Mesenchymal stem cell (in vitro differentiated cells and primary cell): Measurements from ENCODE around the gene PWWP2B.
A peak's percentile ranks its signal among the peaks of the same experiment; 100 is the strongest.

Experiments used
- DNase-seq: peaks from one replicate; pipeline ENCODE4 v3.0.0-alpha.2; 2013
- H2AFZ ChIP-seq: one replicate; pipeline ENCODE4 v1.6.1; 2013; ENCODE audit warnings: low read depth, mild to moderate bottlenecking, control low read depth, inconsistent platforms, low read length, moderate library complexity
- H2AK5ac ChIP-seq: 2 replicates; pipeline ENCODE4 v1.6.1; 2013; ENCODE audit warnings: low read length, moderate library complexity, mild to moderate bottlenecking, inconsistent platforms; ENCODE audit not compliant: severe bottlenecking
- H2BK120ac ChIP-seq: one replicate; pipeline ENCODE4 v1.6.1; 2013; ENCODE audit warnings: low read depth, mild to moderate bottlenecking, inconsistent platforms, low read length, moderate library complexity
- H2BK12ac ChIP-seq, 2 experiments: one replicate each; pipeline ENCODE4 v1.6.1; 2013; ENCODE audit warnings: inconsistent platforms in 2 of 2, low read length in 2 of 2, mild to moderate bottlenecking in 2 of 2, moderate library complexity in 2 of 2, control low read depth in 1 of 2
- H2BK15ac ChIP-seq: one replicate; pipeline ENCODE4 v1.6.1; 2013; ENCODE audit warnings: mild to moderate bottlenecking, low read depth, inconsistent platforms; ENCODE audit not compliant: poor library complexity, severe bottlenecking
- H2BK5ac ChIP-seq: 2 replicates; pipeline ENCODE4 v1.6.1; 2013; ENCODE audit warnings: low read depth, mild to moderate bottlenecking, low read length, control low read depth, inconsistent platforms; ENCODE audit not compliant: poor library complexity, severe bottlenecking
- H3K14ac ChIP-seq, 2 experiments: one replicate each; pipeline ENCODE4 v1.6.1; 2013; ENCODE audit warnings: inconsistent platforms in 2 of 2, low read length in 2 of 2, control low read depth in 1 of 2, mild to moderate bottlenecking in 1 of 2, moderate library complexity in 1 of 2
- H3K18ac ChIP-seq, 2 experiments: one replicate each; pipeline ENCODE4 v1.6.1; 2013; ENCODE audit warnings: inconsistent platforms in 2 of 2, low read length in 2 of 2, control low read depth in 1 of 2, low read depth in 1 of 2, mild to moderate bottlenecking in 1 of 2
- H3K23ac ChIP-seq, 2 experiments: one replicate each; pipeline ENCODE4 v1.6.1; 2013; ENCODE audit warnings: inconsistent platforms in 2 of 2, low read length in 2 of 2, mild to moderate bottlenecking in 2 of 2, moderate library complexity in 2 of 2, control low read depth in 1 of 2
- H3K27ac ChIP-seq: 2 replicates; pipeline ENCODE4 v1.5.1; 2013; ENCODE audit warnings: mild to moderate bottlenecking, moderate library complexity, low read length, control low read depth, inconsistent platforms; ENCODE audit not compliant: poor library complexity, severe bottlenecking
- H3K27me3 ChIP-seq, 2 experiments: 2 replicates each; pipeline versions ENCODE4 v1.6.1 to v1.7.0; 2013; ENCODE audit warnings: low read length in 2 of 2, mild to moderate bottlenecking in 2 of 2, moderate library complexity in 2 of 2, control low read depth in 1 of 2, inconsistent platforms in 1 of 2; ENCODE audit not compliant: control insufficient read depth in 1 of 2, insufficient read depth in 1 of 2
- H3K36me3 ChIP-seq, 2 experiments: 2 replicates each; pipeline versions ENCODE4 v1.6.1 to v1.7.0; 2013; ENCODE audit warnings: low read length in 2 of 2, control low read depth in 1 of 2, inconsistent platforms in 1 of 2, low read depth in 1 of 2, mild to moderate bottlenecking in 1 of 2; ENCODE audit not compliant: insufficient read depth in 2 of 2, control insufficient read depth in 1 of 2
- H3K4ac ChIP-seq, 2 experiments: one replicate each; pipeline ENCODE4 v1.6.1; 2013; ENCODE audit warnings: inconsistent platforms in 2 of 2, low read length in 2 of 2, mild to moderate bottlenecking in 2 of 2, moderate library complexity in 2 of 2, control low read depth in 1 of 2, low read depth in 1 of 2
- H3K4me1 ChIP-seq: 2 replicates; pipeline ENCODE4 v1.6.1; 2013; ENCODE audit warnings: low read depth, low read length, control low read depth; ENCODE audit not compliant: control insufficient read depth, insufficient read depth
- H3K4me2 ChIP-seq: 2 replicates; pipeline ENCODE4 v1.6.1; 2013; ENCODE audit warnings: low read length, mild to moderate bottlenecking, inconsistent platforms; ENCODE audit not compliant: poor library complexity, severe bottlenecking
- H3K4me3 ChIP-seq, 2 experiments: 2 replicates each; pipeline versions ENCODE4 v1.5.1 to v1.7.0; 2013; ENCODE audit warnings: low read length in 2 of 2, mild to moderate bottlenecking in 2 of 2, control low read depth in 1 of 2, low read depth in 1 of 2; ENCODE audit not compliant: insufficient read depth in 1 of 2
- H3K79me1 ChIP-seq: replicated peaks from 2 replicates; pipeline ENCODE4 v1.6.1; 2013; ENCODE audit warnings: mild to moderate bottlenecking, control low read depth, low read length, inconsistent platforms; ENCODE audit not compliant: poor library complexity, severe bottlenecking
- H3K9ac ChIP-seq: 2 replicates; pipeline ENCODE4 v1.7.0; 2013; ENCODE audit warnings: mild to moderate bottlenecking, low read length, moderate library complexity
- H3K9me3 ChIP-seq: 2 replicates; pipeline ENCODE4 v1.7.0; 2013; ENCODE audit warnings: mild to moderate bottlenecking, low read length; ENCODE audit not compliant: control insufficient read depth
- H4K8ac ChIP-seq: one replicate; pipeline ENCODE4 v1.6.1; 2013; ENCODE audit warnings: inconsistent platforms, mild to moderate bottlenecking, low read length, moderate library complexity
- H4K91ac ChIP-seq: one replicate; pipeline ENCODE4 v1.6.1; 2013; ENCODE audit warnings: mild to moderate bottlenecking, low read length, inconsistent platforms
- WGBS: methylation state at CpG from one replicate; pipeline ENCODE4 v1.1.7; 2013; ENCODE audit warnings: mixed read lengths; 5-methylcytosine and 5-hydroxymethylcytosine counted together

The PWWP2B gene

DNA sequence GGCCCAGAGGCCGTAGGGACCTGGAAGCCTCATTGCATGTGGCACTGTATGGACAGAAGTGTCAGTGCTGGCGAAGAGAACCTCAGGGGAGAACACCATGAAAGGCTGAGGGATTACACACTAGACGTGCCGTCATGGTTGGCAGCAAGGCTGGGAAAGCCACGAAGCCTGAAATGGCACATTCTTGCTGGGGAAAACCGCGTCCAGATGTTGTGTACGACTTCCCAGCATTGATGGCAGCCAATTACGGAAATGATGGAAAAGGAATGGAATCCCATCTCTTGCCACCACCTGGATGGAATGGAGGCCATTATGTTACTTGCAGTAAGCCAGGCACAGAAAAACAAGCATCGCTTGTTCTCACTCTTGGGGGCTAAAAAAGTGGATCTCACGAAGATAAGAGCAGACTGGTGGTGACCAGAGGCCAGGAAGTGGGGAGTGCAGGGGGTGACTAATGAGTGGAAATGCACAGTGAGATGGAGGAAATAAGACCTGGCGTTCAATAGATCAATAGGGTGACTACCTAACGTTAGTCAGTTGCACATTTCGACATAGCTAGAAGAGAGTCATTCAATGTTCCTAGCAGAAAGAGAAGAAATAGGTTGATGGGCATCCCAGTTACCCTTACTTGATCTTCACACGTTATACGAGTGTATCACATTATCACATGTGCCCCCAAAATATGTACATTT lies 14.6 kb upstream of the PWWP2B start:
- Histone ChIP-seq H3K4ac (no peak overlapping the region), H3K36me3 (no peaks in the 10 kb centered on the region), H2BK5ac (no peak overlapping the region), H3K4me2 (no peak overlapping the region), H3K27me3 (peaks cover 0 to 2% of the 10 kb centered on the region in 2 experiments), H3K4me3 (no peak overlapping the region), H2AK5ac (no peak overlapping the region), H4K8ac (no peak overlapping the region), H2AFZ (no peak overlapping the region), H2BK12ac (no peak overlapping the region), H2BK120ac (no peak overlapping the region), H3K18ac (no peak overlapping the region), H3K4me1 (peaks cover 3% of the 10 kb centered on the region), H4K91ac (no peak overlapping the region), H2BK15ac (no peak overlapping the region), H3K9ac (no peak overlapping the region), H3K9me3 (peaks cover 14% of the 10 kb centered on the region), H3K79me1 (no peaks in the 10 kb centered on the region), H3K14ac (no peak overlapping the region), H3K23ac (no peak overlapping the region), H3K27ac (no peak overlapping the region)
- DNase-seq, result no peak
- 93% methylated on average over 14 of the region's 16 CpGs for WGBS

DNA sequence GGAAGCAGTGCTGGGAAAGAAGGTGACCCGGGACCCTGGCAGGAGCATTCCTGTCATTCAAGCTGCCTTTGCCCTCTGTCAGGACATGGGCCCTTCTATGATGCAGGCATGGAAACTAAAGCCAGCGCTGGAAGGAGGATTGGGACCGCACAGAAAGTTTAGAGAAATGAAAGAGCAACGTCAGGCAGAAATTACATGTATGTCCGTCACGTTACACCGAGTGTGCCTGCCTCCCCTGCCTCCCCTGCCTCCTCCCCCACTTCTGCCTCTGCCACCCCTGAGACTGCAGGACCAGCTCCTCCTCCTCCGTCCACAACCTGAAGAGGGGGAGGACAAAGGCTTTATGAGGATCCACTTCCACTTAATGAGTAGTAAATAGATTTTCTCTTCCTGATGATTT lies 13.9 kb upstream of the PWWP2B start:
- no peak overlapping the region for H3K4ac ChIP-seq
- H3K18ac ChIP-seq, result no peak overlapping the region
- no peaks in the 10 kb centered on the region for H3K79me1 ChIP-seq
- H4K91ac ChIP-seq, result no peak overlapping the region
- no peak overlapping the region for H3K4me2 ChIP-seq
- WGBS, result 97% methylated on average over 7 of the region's 8 CpGs
- H3K27ac ChIP-seq, result no peak overlapping the region
- no peak overlapping the region for H3K14ac ChIP-seq
- no peak for DNase-seq
- H3K4me3 ChIP-seq, result no peak overlapping the region
- H2AK5ac ChIP-seq, result no peak overlapping the region
- H2BK120ac ChIP-seq, result no peak overlapping the region
- no peaks in the 10 kb centered on the region for H3K27me3 ChIP-seq
- no peak overlapping the region for H2BK12ac ChIP-seq
- no peak overlapping the region for H3K23ac ChIP-seq
- H2BK5ac ChIP-seq, result no peak overlapping the region
- no peak overlapping the region for H3K9ac ChIP-seq
- H3K36me3 ChIP-seq, result no peaks in the 10 kb centered on the region
- H4K8ac ChIP-seq, result no peak overlapping the region
- peaks cover 6% of the 10 kb centered on the region for H3K4me1 ChIP-seq
- no peak overlapping the region for H2AFZ ChIP-seq
- H3K9me3 ChIP-seq, result peaks cover 14% of the 10 kb centered on the region
- H2BK15ac ChIP-seq, result no peak overlapping the region

DNA sequence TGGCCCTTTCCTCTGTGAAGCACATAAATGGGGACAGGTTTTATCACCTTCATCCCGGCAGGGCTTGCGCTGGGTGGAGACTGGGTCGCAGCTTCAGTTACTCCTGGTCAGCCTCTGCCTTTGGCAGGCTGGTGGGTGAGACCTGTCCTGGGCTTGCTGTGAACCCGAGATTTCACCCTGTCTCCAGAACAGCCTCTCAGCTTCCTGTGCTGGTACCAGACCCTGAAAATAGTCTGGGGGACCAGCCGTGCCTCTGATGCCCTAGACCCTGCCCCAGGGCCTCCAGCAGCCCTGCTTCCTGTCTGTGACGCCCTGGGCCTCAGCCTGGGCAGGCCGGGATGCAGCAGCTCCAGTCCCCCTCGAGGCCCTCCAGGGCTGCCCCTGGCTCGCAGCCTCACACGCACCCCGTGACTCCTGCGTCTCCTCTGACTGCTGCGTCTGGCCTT lies 13.2 kb upstream of the PWWP2B start:
- H3K23ac ChIP-seq, result no peak overlapping the region

DNA sequence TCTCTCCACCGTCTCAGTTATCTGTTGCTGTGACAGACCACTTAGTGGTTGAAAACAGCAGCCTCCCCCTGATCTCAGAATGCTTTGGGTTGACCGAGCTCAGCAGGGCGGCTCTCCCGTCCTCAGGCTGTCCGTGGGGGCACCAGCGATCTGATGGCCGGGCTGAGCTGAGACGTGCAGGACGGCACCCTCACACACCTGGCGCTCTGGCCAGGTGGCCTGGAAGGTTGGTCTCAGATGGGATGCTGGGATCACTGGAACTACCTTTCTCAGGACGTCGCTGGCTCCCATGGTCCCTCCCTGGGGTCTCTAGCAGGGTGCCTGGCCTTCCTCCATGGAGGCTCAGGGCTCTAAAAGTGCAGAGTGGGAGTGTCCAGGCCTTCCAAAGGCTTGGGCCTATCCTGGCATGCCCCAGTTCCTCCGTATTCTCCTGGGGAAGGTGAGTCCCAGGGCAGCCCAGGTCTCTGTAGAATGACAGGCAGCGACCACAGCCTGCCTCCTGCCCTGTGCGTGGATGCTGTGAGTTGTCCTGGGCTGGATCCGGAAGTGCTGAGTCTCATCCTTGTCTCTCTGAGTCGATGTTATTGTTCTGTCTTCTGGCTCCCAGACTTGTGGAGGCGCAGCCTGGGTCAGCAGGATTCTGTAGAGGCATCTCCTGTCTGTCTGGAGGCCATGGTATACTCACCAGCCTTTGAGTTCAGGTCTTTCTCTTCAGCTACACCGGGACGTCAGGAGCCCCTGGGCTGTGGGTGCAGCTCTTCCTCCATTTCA lies 12.2 kb upstream of the PWWP2B start:
- no peak overlapping the region for H3K14ac ChIP-seq
- peak overlapping the region in 1 of 2 experiments; percentile 19 for H2BK12ac ChIP-seq
- no peak overlapping the region for H3K9ac ChIP-seq
- no peak overlapping the region for H2AK5ac ChIP-seq
- no peak overlapping the region for H2BK5ac ChIP-seq
- no peak overlapping the region for H3K27ac ChIP-seq
- WGBS, result 89% methylated on average over 20 of the region's 20 CpGs
- no peaks in the 10 kb centered on the region for H3K36me3 ChIP-seq
- DNase-seq, result no peak
- H3K27me3 ChIP-seq, result peaks cover 7 to 11% of the 10 kb centered on the region in 2 experiments
- no peak overlapping the region for H2AFZ ChIP-seq
- H2BK15ac ChIP-seq, result no peak overlapping the region
- peaks cover 14% of the 10 kb centered on the region for H3K9me3 ChIP-seq
- no peaks in the 10 kb centered on the region for H3K79me1 ChIP-seq
- H2BK120ac ChIP-seq, result no peak overlapping the region
- peak overlapping the region; percentile 33 for H4K8ac ChIP-seq
- H3K23ac ChIP-seq, result no peak overlapping the region
- no peak overlapping the region for H3K4me2 ChIP-seq
- H3K18ac ChIP-seq, result no peak overlapping the region
- H3K4me3 ChIP-seq, result no peak overlapping the region
- peak overlapping the region in 1 of 2 experiments; percentile 0 for H3K4ac ChIP-seq
- peaks cover 15% of the 10 kb centered on the region for H3K4me1 ChIP-seq
- peak overlapping the region; percentile 66 for H4K91ac ChIP-seq

More for the DNA sequence above, 13.2 kb upstream of the PWWP2B start:
- WGBS, result 63% methylated on average over 13 of the region's 13 CpGs
- no peak overlapping the region for H2AFZ ChIP-seq
- no peak for DNase-seq
- H2BK120ac ChIP-seq, result no peak overlapping the region
- H3K27me3 ChIP-seq, result peaks cover 0 to under 1% of the 10 kb centered on the region in 2 experiments
- no peaks in the 10 kb centered on the region for H3K36me3 ChIP-seq
- no peak overlapping the region for H3K4me3 ChIP-seq
- peak overlapping the region; percentile 58 for H4K8ac ChIP-seq
- H3K27ac ChIP-seq, result no peak overlapping the region
- H2AK5ac ChIP-seq, result no peak overlapping the region
- H3K79me1 ChIP-seq, result no peaks in the 10 kb centered on the region
- H3K4ac ChIP-seq, result no peak overlapping the region
- peaks cover 14% of the 10 kb centered on the region for H3K9me3 ChIP-seq
- H2BK15ac ChIP-seq, result no peak overlapping the region
- no peak overlapping the region for H3K9ac ChIP-seq
- no peak overlapping the region for H2BK5ac ChIP-seq
- no peak overlapping the region for H3K14ac ChIP-seq
- H3K18ac ChIP-seq, result peak overlapping the region; percentile 18 to 61
- H4K91ac ChIP-seq, result peak overlapping the region; percentile 22
- H3K4me2 ChIP-seq, result no peak overlapping the region
- H2BK12ac ChIP-seq, result peak overlapping the region; percentile 15 to 41
- peaks cover 6% of the 10 kb centered on the region for H3K4me1 ChIP-seq
